Caco-2 (cell line): Measurements from ENCODE around the gene TTL. TPM values are rescaled to one million over a fixed set of nuclear protein-coding genes. Genes with fewer than 3 reads are reported as not detected.

ENCODE experiments used
- BruUV-seq: library from RNA; stranded (reverse); fragments of 400-500 nt; replicated peaks from 2 replicates; lab custom pipeline; 2021; lab: Mats Ljungman, UMichigan
- CTCF ChIA-PET: fragments of 300-600 bp; sonication (Branson Sonifier 250); formaldehyde crosslinking; loops from one replicate; lab custom pipeline; 2022; ENCODE audit warnings: antibody characterized with exemption; lab: Charles Lee
- POLR2A ChIA-PET: fragments of 300-600 bp; sonication (Branson Sonifier 250); formaldehyde crosslinking; loops from one replicate; lab custom pipeline; 2022; ENCODE audit warnings: antibody characterized with exemption; lab: Charles Lee
- DNase-seq, 2 experiments: peaks; one replicate each; pipeline versions ENCODE4 v3.0.0 to v3.0.0-alpha.2; 2020 to 2022
- H3K27me3 ChIP-seq: replicated peaks from 2 replicates; pipeline ENCODE4 v1.6.0; 2011; ENCODE audit warnings: low read length; ENCODE audit not compliant: control insufficient read depth, insufficient read depth
- H3K36me3 ChIP-seq: 2 replicates; pipeline ENCODE4 v1.5.1; 2011; ENCODE audit warnings: low read length; ENCODE audit not compliant: control insufficient read depth, insufficient read depth
- H3K4me1 ChIP-seq: fragments of 250-450 bp; sonication (Bioruptor Pico); 2 replicates; pipeline ENCODE4 v1.5.1; 2020; ENCODE audit warnings: mild to moderate bottlenecking
- H3K4me3 ChIP-seq: 2 replicates; pipeline ENCODE4 v1.5.1; 2011; ENCODE audit warnings: low read depth, mild to moderate bottlenecking, control low read depth, low read length
- H3K9me3 ChIP-seq: fragments of 250-450 bp; sonication (Bioruptor Pico); 2 replicates; pipeline ENCODE4 v1.5.1; 2020; ENCODE audit warnings: mild to moderate bottlenecking, moderate library complexity
- H3K27ac Mint-ChIP-seq: one replicate; pipeline ENCODE4 v1.8.0; 2022; ENCODE audit warnings: mixed read lengths; ENCODE audit not compliant: unreplicated experiment
- H3K27me3 Mint-ChIP-seq: one replicate; pipeline ENCODE4 v1.8.0; 2022; ENCODE audit warnings: mixed read lengths; ENCODE audit not compliant: insufficient read depth, unreplicated experiment
- H3K36me3 Mint-ChIP-seq: one replicate; pipeline ENCODE4 v1.8.0; 2022; ENCODE audit warnings: mild to moderate bottlenecking, mixed read lengths; ENCODE audit not compliant: insufficient read depth, unreplicated experiment
- H3K4me1 Mint-ChIP-seq: one replicate; pipeline ENCODE4 v1.8.0; 2022; ENCODE audit warnings: low read depth, mixed read lengths; ENCODE audit not compliant: unreplicated experiment
- H3K4me3 Mint-ChIP-seq: one replicate; pipeline ENCODE4 v1.8.0; 2022; ENCODE audit warnings: mild to moderate bottlenecking, moderate library complexity, mixed read lengths; ENCODE audit not compliant: unreplicated experiment
- H3K9me3 Mint-ChIP-seq: one replicate; pipeline ENCODE4 v1.8.0; 2022; ENCODE audit warnings: mixed read lengths; ENCODE audit not compliant: unreplicated experiment
- CTCF ChIP-seq, 2 experiments: fragments of 200-600 bp in 1 of 2; IDR thresholded peaks; 1 replicate in 1 of 2; 2 replicates in 1 of 2; pipeline versions ENCODE4 v1.5.1 to v1.8.0; 2011 to 2022; ENCODE audit warnings: antibody characterized with exemption in 1 of 2, control low read depth in 1 of 2, inconsistent platforms in 1 of 2, low read depth in 1 of 2, low read length in 1 of 2, mild to moderate bottlenecking in 1 of 2, moderate library complexity in 1 of 2; ENCODE audit not compliant: insufficient read depth in 1 of 2, severe bottlenecking in 1 of 2, unreplicated experiment in 1 of 2
- intact Hi-C: fragments of 100-400 bp; cut with micrococcal nuclease; formaldehyde crosslinking; loops from one replicate; pipeline ENCODE4 v1.10.0; 2022; ENCODE audit not compliant: unreplicated experiment
- total RNA-seq: library from RNA; stranded (reverse); gene quantifications from 2 replicates; pipeline ENCODE4 v1.2.3, GENCODE V29; 2022

The TTL gene
- total RNA-seq, 1 experiment from 2014 or later: 46.9 TPM

DNA sequence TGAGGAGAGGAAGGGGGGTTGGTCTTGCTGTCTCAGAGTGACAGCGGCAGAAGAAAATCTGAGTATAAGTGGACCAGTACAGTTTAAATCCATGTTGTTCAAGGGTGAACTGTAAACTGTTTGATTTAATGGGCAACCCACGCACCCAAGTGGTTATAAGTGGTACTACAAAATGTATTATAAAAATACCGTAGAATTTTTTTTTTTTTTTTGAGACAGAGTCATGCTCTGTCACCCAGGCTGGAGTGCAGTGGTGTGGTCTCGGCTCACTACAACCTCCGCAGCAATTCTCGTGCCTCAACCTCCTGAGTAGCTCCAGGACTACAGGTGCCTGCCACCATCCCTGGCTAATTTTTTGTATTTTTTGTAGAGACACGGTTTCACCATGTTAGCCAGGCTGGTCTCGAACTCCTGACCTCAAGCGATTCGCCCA is 100.4 kb downstream of the TTL start:
- H3K27me3 Mint-ChIP-seq: no peaks in the 10 kb centered on the region
- no TSS peak for BruUV-seq
- intact Hi-C loops: loop anchor here (1.0 to 10.0 kb wide), 2 partner anchors 101 to 688 kb away; partner anchors contain the start of gene MERTK
- peak; percentile 44 to 56 for TF ChIP-seq CTCF (IDR thresholded peaks at IDR 0.05; ENCODE audit: insufficient read depth in 1 of 2, low read depth in 1 of 2, low read length in 1 of 2, severe bottlenecking in 1 of 2, unreplicated experiment in 1 of 2)
- Histone ChIP-seq H3K4me3 (no peak overlapping the region), H3K27me3 (no peaks in the 10 kb centered on the region), H3K9me3 (no peaks in the 10 kb centered on the region), H3K36me3 (peaks cover 2% of the 10 kb centered on the region; the same call in 1 of the 2 replicates), H3K4me1 (peaks cover 13% of the 10 kb centered on the region)
- H3K36me3 Mint-ChIP-seq: peaks cover 26% of the 10 kb centered on the region
- CTCF ChIA-PET: interaction anchor here (0.9 kb wide), 1 partner anchor 101 kb away, joined by 5 read pairs; no protein-coding TSS in a partner anchor
- POLR2A ChIA-PET: interaction anchor here (0.7 to 1.6 kb wide), 2 partner anchors 9 to 1475 kb away, joined by 4 to 8 read pairs; no protein-coding TSS in a partner anchor
- DNase-seq: peak; percentile 33 to 61
- H3K9me3 Mint-ChIP-seq: no peaks in the 10 kb centered on the region
- peaks cover 8% of the 10 kb centered on the region for H3K4me1 Mint-ChIP-seq
- H3K27ac Mint-ChIP-seq: no peak overlapping the region
- H3K4me3 Mint-ChIP-seq: no peak overlapping the region

DNA sequence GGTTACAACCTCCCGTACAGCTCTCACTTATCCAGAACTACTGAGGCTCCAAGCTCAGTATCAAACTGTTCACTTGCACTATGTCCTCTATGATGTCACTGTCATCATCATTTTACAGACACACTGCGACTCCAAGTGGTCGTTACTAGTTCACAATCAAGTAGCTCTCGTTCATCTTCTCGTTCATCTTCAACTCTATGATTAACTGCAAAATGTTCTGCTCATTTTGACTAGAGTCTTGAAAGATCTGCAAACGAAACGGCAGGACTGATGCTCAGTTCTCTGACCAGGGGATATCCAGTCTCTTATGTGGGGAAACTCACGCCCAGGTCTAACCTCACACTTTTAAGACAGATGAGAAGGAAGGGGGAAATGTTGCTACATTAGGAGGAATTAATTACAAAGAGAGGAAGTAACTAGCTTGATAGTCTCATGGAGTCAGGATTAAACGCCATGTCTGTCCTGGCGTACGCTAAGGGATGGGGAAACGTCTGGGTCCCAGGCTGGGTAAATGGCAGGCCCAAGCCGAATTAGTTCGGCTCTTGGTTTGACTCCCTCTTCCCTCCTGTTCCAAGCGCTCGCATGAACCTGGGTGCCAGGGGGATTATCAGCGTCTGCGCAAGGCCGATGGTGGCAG is 101.7 kb downstream of the TTL start:
- peaks cover 8% of the 10 kb centered on the region for H3K4me1 Mint-ChIP-seq
- H3K27me3 ChIP-seq: no peaks in the 10 kb centered on the region
- H3K27me3 Mint-ChIP-seq: no peaks in the 10 kb centered on the region
- TF ChIP-seq CTCF (IDR thresholded peaks at IDR 0.05; ENCODE audit: insufficient read depth in 1 of 2, low read depth in 1 of 2, low read length in 1 of 2, severe bottlenecking in 1 of 2, unreplicated experiment in 1 of 2): no peak
- peaks cover 2% of the 10 kb centered on the region; the same call in 1 of the 2 replicates for H3K36me3 ChIP-seq
- H3K4me3 Mint-ChIP-seq: peak overlapping the region; percentile 80
- DNase-seq: peak; percentile 24 to 32
- H3K9me3 ChIP-seq: no peaks in the 10 kb centered on the region
- POLR2A ChIA-PET: interaction anchor here (0.5 to 2.2 kb wide), 3 partner anchors 8 to 1064 kb away, joined by 3 to 13 read pairs (median 4); partner anchors contain the start of gene SLC20A1
- CTCF ChIA-PET: interaction anchor here (0.6 to 1.1 kb wide), 6 partner anchors 38 to 696 kb away, joined by 3 to 5 read pairs (median 3); no protein-coding TSS in a partner anchor
- BruUV-seq: TSS peak; percentile 67
- peak overlapping the region; percentile 67 for H3K4me3 ChIP-seq
- H3K9me3 Mint-ChIP-seq: no peaks in the 10 kb centered on the region
- peaks cover 13% of the 10 kb centered on the region for H3K4me1 ChIP-seq
- intact Hi-C loops: loop anchor here (1.0 to 10.0 kb wide), 4 partner anchors 41 to 689 kb away; partner anchors contain the start of genes MERTK, POLR1B and SLC20A1
- peak overlapping the region; percentile 97 for H3K27ac Mint-ChIP-seq
- H3K36me3 Mint-ChIP-seq: peaks cover 31% of the 10 kb centered on the region

- intact Hi-C loops: loop anchor here (1.0 to 10.0 kb wide), 4 partner anchors 42 to 690 kb away; partner anchors contain the start of genes MERTK, POLR1B and SLC20A1
Measured at GRCh38 chr2:112584134-112584890, 102.4 kb downstream of the TTL start, which contains the start of gene CHCHD5. CHCHD5 (plus strand) TSS chr2:112584609; CDS start chr2:112584648, 39 bp downstream.

More at GRCh38 chr2:112584134-112584890, 102.4 kb downstream of the TTL start, which contains the start of gene CHCHD5:
- ChIA-PET POLR2A (interaction anchor here (1.0 to 2.2 kb wide), 4 partner anchors 7 to 142 kb away, joined by 3 to 13 read pairs (median 4); partner anchors contain the start of gene SLC20A1), CTCF (interaction anchor here (0.7 to 1.2 kb wide), 7 partner anchors 39 to 697 kb away, joined by 3 to 8 read pairs (median 3); no protein-coding TSS in a partner anchor)
- no peak for TF ChIP-seq CTCF (IDR thresholded peaks at IDR 0.05; ENCODE audit: insufficient read depth in 1 of 2, low read depth in 1 of 2, low read length in 1 of 2, severe bottlenecking in 1 of 2, unreplicated experiment in 1 of 2)
- no TSS peak for BruUV-seq
- Histone ChIP-seq H3K9me3 (no peaks in the 10 kb centered on the region), H3K4me3 (peak within 1 kb of the TSS; percentile 67), H3K27me3 (no peaks in the 10 kb centered on the region), H3K36me3 (peaks cover 2% of the 10 kb centered on the region; the same call in 1 of the 2 replicates), H3K4me1 (peaks cover 13% of the 10 kb centered on the region)
- Mint-ChIP-seq H3K27me3 (no peaks in the 10 kb centered on the region), H3K9me3 (no peaks in the 10 kb centered on the region), H3K36me3 (peaks cover 35% of the 10 kb centered on the region), H3K4me3 (peak within 1 kb of the TSS; percentile 80), H3K27ac (peak within 1 kb of the TSS; percentile 97), H3K4me1 (peaks cover 8% of the 10 kb centered on the region)
- DNase-seq: peak; percentile 95 to 96
